ENCODE results near the gene NACC2. TPM values are rescaled to one million over a fixed set of nuclear protein-coding genes. Genes with fewer than 3 reads are reported as not detected.

The NACC2 gene
- total and polyA plus RNA-seq, 10 of the 15 experiments (the other 5 are each of a cell fraction or from before 2014, with no cell fraction given), result 0.66 to 14.7 (median 3.5) TPM

- TF ChIP-seq ZNF592 (IDR thresholded peaks at IDR 0.05) (no peak), NKRF (conservative IDR thresholded peaks at IDR 0.05) (no peak), ZNF207 (IDR thresholded peaks at IDR 0.05; ENCODE audit: borderline replicate concordance) (no peak), RUNX3 (IDR thresholded peaks at IDR 0.05; ENCODE audit: low read length) (no peak), ZBTB40 (IDR thresholded peaks at IDR 0.05; ENCODE audit: borderline replicate concordance) (no peak), SRF (IDR thresholded peaks at IDR 0.05; ENCODE audit: low read depth in 2 of 2, low read length in 2 of 2) (no peak), RELB (IDR thresholded peaks at IDR 0.05; ENCODE audit: low read depth) (no peak), MAX (IDR thresholded peaks at IDR 0.05; ENCODE audit: low read depth, low read length) (no peak)
These were observed 90.9 kb downstream of the NACC2 start (continued) for GRCh38 chr9:136004219-136004618.

Data from GM12878 (cell line).